GM21447 (cell line): Measurements from ENCODE around the gene LPCAT4.
A peak's percentile ranks its signal among the peaks of the same experiment; 100 is the strongest.

Source experiments
- ATAC-seq: cut with Tn5 transposase; IDR thresholded peaks from one replicate; pipeline ENCODE4 v1.9.1; 2021; ENCODE audit not compliant: unreplicated experiment

The LPCAT4 gene

GRCh38 chr15:34337557-34338306 lies 29.3 kb downstream of the LPCAT4 start, which contains the start of gene SLC12A6:
TSS of gene SLC12A6 (minus strand) at chr15:34337781. CDS start at chr15:34336680, 1,101 bp downstream.
- ATAC-seq: peak; percentile 55

- ATAC-seq: peak; percentile 6
These were observed 29.9 kb downstream of the LPCAT4 start for GRCh38 chr15:34336991-34337556.

- no peak for ATAC-seq
These were observed 30.6 kb downstream of the LPCAT4 start for GRCh38 chr15:34336231-34336990.

GRCh38 chr15:34335176-34336032 lies 31.6 kb downstream of the LPCAT4 start:
- no peak for ATAC-seq

- no peak for ATAC-seq
These were observed 32.3 kb downstream of the LPCAT4 start for GRCh38 chr15:34334672-34335071.

GRCh38 chr15:34332553-34333120 lies 34.4 kb downstream of the LPCAT4 start:
- no peak for ATAC-seq

GRCh38 chr15:34331809-34332208 lies 35.2 kb downstream of the LPCAT4 start:
- ATAC-seq: no peak

- ATAC-seq: no peak
These were observed 36.7 kb downstream of the LPCAT4 start for GRCh38 chr15:34330279-34330678.

GRCh38 chr15:34329006-34329405 lies 38.0 kb downstream of the LPCAT4 start:
- no peak for ATAC-seq

- peak; percentile 38 for ATAC-seq
These were observed 39.1 kb downstream of the LPCAT4 start for GRCh38 chr15:34327906-34328305.

GRCh38 chr15:34325368-34325767 lies 41.6 kb downstream of the LPCAT4 start:
- no peak for ATAC-seq

GRCh38 chr15:34324933-34325332 lies 42.1 kb downstream of the LPCAT4 start:
- no peak for ATAC-seq

GRCh38 chr15:34323217-34323616 lies 43.8 kb downstream of the LPCAT4 start:
- ATAC-seq: no peak

GRCh38 chr15:34318277-34319079 lies 48.5 kb downstream of the LPCAT4 start:
- ATAC-seq: peak; percentile 67

- no peak for ATAC-seq
These were observed 52.2 kb downstream of the LPCAT4 start for GRCh38 chr15:34314491-34315490.

GRCh38 chr15:34311563-34311962 lies 55.4 kb downstream of the LPCAT4 start:
- ATAC-seq: no peak
